ENCODE data around the gene METTL25.
A peak's percentile ranks its signal among the peaks of the same experiment; 100 is the strongest.

The METTL25 gene

GRCh38 chr12:82473111-82473754, 114.9 kb downstream of the METTL25 start:
- DNase-seq: no peak

- DNase-seq: no peak
Measured at GRCh38 chr12:82474181-82474797, 116.0 kb downstream of the METTL25 start.

DNA sequence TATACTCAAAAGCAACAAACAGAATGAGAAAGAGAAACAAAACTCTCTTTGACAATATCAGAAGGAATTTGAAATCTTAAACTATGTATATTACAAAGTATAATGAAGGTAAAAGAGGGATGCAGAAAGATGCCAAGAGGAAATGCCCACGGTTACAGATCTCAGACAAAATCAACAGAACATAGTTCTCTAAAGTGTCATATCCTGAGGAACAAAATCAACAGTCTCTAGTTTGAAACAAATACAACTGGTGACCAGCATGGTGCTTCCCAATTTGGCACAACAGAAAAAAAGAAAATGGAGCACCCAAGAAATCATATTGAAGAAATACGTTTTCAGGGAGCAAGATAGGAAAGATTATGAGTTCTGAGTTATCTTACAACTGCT, 116.5 kb downstream of the METTL25 start:
- DNase-seq: no peak

- DNase-seq: no peak
Measured at GRCh38 chr12:82475211-82475610, 116.9 kb downstream of the METTL25 start.

DNA sequence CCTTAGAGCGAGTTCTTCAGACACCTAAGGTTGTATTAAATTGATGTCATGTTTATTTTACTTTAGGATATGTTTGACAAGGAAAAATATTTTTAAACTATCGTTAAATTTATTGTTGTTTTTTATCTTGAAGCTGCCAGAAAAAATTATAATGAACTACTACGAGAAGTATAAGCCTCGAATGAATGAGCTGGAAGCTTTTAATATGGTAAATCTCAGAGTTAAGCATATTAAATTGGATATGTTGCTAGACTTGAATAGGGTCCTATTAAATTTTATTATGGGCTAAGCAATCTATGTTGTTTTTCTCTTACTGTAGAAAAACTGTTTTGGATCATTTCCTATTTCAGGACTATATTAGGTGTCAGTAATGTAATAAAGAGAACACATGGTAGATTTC, 118.2 kb downstream of the METTL25 start:
- DNase-seq: no peak

DNA sequence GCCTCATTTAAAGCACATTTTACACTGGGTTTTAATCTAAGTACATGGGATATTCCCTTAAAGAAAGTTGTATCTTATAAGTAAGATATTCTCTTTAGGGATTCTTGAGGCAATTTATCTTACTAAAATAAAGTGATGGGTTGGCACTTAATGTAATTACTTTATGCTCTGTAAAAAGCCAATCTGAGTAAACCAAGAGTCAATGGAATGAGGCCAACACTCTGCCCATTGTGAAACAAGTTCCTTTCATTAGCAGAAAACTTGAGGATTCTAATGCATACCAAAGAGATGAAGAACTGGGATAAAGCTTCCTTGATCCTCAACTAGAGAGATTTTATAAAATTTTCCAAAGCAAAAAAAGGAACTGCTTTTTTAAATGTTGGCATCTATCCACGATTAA, 121.2 kb downstream of the METTL25 start:
- no peak for DNase-seq

- DNase-seq: no peak
Measured at GRCh38 chr12:82480606-82481005, 122.3 kb downstream of the METTL25 start.

GRCh38 chr12:82481954-82482353, 123.6 kb downstream of the METTL25 start:
- DNase-seq: no peak

DNA sequence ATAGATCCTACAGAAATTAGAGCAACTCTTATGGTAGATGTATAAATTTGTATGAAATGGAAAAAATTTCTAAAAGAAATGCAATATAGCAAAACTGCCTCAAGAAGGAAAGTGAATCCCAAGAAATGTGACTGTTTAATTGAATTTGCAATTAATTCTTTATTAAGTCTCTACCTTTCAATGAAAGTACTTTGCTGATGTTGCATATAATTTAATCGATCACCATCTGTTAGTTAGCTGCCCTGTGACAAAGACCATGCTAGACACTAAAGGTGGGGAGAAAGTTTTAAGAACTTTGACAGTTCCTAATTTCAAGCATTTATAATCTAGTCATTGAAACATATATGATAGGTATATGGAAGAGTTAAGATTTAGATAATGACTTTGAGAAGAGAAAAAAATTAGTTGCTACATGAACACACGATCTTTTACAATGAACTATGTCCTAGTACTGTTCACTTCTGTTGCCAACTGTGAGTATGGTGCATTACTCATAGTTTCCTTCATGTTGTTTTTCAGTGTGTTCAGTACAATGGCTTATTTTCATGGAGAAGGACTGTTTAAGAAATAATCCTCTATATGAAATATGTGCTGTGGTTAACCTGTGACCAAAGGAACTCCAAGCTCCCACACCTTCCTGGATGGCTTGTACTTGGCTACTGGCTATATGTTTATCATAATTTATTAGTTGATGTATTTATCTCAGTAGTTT, 128.4 kb downstream of the METTL25 start:
- DNase-seq: no peak

DNA sequence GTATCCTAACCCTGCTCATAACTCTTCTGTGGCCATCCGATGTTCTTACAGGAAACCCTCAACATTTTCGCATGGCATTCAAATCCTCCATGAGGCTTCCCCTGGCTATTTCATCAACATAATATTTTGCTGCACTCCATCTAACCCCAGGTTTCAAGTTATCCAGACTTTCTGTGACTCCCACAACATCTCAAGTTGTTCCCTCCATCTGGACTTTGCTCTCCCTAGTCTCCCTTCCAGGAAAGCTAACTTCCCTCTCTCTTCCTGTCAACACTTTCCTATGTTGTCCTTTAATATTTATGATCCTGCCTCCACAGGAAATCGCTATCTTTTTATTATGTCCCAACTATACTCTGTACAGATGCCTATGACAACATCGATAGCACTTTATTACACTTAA, 146.1 kb downstream of the METTL25 start:
- DNase-seq: no peak

DNA sequence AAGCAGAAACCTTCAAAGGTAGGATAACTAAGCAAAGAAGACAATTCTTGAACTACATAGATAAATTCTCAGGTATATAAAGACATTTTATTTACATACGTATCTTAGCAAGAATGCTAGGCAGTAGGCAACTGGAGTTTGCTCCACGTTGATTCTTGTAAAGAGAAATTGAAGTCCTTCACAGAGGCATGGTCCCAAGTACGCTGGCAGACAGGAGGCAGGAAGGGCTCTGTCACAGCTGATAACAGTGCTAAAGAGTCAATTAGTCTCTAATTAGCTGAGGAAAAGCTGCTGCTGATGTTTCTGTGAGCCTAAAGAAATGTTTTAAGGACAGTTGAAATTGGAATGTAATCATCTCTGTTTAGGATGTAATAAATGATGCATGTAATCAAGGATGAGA, 146.8 kb downstream of the METTL25 start:
- DNase-seq: no peak

- DNase-seq: no peak
Measured at GRCh38 chr12:82507686-82508085, 149.4 kb downstream of the METTL25 start.

GRCh38 chr12:82510386-82510785, 152.1 kb downstream of the METTL25 start:
- DNase-seq: no peak

DNA sequence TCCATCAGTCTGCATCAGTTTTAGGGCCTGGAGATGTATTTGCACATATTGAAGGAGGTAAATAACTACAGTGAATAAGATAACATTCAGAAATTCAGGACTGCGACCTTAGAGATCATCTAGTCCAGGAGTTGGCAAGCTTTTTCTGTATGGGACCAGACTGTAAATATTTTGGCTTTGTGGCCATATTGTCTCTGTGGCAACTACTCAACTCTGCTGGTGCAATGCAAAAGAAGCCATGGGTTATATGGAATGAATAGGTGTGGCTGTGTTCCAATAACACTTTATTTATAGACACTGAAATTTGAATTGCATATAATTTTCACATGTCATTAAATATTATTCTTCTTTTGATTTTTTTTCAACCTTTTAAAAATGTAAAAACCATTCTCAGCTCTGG, 156.6 kb downstream of the METTL25 start:
- DNase-seq: no peak

DNA sequence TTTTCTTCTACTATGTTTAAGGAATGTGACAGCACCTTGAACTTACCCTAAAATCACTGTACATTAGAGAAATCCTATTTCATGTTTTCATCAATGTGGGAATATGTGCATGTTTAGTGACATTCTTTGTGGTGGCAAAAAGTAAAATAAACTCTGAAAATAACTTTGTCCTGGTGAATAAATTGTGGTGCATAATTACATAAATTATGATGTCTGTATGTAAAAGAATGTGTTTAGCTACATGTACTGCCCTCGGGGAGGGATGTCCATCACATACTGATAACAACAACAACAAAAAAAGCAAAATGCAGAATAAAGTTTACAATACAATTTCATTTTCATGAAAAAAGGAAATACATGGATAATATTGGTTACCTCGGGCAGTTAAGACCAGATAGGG, 157.3 kb downstream of the METTL25 start:
- no peak for DNase-seq

DNA sequence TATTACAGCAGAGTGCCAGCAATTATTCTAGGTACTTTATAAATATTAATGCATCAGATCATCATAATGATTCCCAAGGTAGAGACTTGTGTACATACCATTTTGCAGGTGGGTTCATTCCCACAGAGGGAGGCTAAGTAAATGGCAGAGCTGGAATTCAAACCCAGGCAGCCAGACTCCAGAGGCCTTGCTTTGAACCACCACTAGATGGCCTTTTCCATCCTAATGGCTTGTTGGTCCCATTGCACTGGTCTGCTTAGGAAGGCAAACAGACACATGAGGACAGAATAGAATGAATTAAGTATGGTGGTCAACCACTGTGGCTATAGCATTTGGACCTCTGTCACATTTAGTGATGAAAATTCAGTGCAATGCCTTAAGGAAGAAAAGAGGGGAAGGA, 158.7 kb downstream of the METTL25 start:
- no peak for DNase-seq

- no peak for DNase-seq
Measured at GRCh38 chr12:82517808-82518207, 159.5 kb downstream of the METTL25 start.

GRCh38 chr12:82519510-82519909, 161.2 kb downstream of the METTL25 start:
- no peak for DNase-seq

DNA sequence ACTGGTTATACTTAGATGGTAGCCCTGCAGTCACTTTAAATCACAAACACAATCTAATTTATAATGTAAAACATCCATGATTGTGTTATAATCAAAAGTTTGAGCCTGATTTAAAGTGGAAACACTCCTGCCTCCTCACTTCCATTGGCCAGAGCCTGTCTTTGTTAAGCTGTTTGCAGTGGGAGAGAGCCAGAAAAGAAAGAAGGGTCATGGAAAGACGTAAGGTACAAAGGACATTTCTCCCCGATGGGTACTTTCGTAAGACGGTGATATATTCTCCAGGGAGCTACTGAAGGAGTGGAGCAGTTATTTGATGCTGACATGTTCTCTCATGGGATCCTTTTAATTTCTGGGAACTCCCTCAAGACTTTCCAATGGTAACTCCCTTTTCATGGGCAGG, 164.0 kb downstream of the METTL25 start:
- no peak for DNase-seq

GRCh38 chr12:82522762-82523161, 164.4 kb downstream of the METTL25 start:
- no peak for DNase-seq

DNA sequence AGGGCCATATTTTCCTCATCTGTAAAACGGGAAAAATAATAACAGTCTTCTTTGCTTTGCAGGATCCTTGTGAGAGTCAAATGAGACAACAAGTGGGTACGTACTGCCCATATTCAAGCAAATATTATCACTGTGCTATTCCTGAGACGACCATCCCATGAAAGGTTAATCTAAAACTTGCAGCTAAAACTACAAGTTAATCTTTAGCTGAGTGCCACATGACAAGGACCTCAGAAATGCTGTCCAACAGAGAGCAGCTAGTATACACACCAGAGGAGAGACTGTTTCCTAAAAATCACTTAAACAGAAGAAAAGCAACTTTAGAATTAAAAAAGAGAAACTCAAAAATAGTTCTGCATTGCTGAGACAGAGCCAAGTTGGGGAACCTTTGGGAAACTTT, 165.7 kb downstream of the METTL25 start:
- no peak for DNase-seq

GRCh38 chr12:82524641-82525040, 166.3 kb downstream of the METTL25 start:
- no peak for DNase-seq

- no peak for DNase-seq
Measured at GRCh38 chr12:82525616-82526015, 167.3 kb downstream of the METTL25 start.

DNA sequence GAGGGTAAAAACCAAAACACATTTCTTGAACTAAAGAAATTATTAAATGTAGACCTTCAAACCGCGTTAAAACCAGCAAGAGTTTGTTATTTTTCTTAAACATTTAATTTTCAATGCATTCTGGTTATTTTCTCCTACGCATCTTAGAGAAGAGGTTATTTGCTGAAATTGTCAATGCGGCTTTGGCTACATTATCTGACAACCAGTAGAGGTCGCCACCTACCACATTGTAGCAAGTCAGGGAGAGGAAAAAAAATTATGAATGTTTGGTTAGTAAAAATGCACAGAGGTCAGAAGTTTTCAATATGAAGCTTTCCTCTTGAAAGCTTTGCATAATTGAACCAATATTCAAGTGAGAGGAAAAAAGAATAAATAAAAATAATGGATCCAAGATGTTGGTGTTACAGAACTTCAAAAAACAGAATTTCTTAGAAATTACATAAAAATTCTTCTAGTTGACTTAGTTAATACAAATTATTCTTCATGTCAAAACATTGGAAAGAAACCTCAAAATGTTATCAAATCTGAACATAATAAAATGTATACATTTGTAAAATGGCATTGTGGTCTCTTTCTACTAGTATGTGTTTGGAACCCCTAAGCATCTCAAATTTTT, 168.9 kb downstream of the METTL25 start:
- DNase-seq: peak; percentile 71

Data from right hindlimb (tissue), 1 donor.